ENCODE measurements around the gene GTF3C1.

The GTF3C1 gene

DNA sequence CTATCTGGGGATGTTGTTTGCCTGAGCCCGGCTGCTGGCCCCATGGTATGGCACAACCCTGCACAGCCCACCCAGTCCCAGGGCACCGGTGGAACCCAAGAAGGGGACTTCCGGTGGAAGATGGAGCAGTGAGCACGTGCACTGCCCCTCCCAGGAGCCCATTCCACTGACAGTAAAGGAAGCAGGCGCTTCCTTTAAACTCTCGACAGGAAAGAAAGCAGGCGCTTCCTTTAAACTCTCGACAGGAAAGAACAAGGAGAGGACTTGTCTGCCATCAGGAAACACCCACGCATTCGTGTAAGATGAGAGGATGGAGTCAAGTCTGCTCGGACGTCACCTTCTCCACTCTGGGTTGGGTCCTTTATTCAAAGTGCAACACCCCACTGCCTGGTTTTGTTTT is 94.0 kb downstream of the GTF3C1 start:
- H3K27ac ChIP-seq (ENCODE audit: low read depth, low read length, severe bottlenecking) = no peak overlapping the region
- no peak overlapping the region for H3K4me3 ChIP-seq (ENCODE audit: extremely low read depth, insufficient read depth, low read length, poor library complexity, severe bottlenecking)
- H3K36me3 ChIP-seq (ENCODE audit: control insufficient read depth, insufficient read depth, low read length) = peaks cover 13% of the 10 kb centered on the region
- 69 to 92% methylated on average over 8 to 11 of the region's 12 CpGs for WGBS, 2 experiments (ENCODE audit: insufficient coverage in 2 of 2)
- peaks cover 3% of the 10 kb centered on the region for H3K4me1 ChIP-seq (ENCODE audit: control insufficient read depth, insufficient read depth, low read length, poor library complexity, severe bottlenecking)
- no peaks in the 10 kb centered on the region for H3K9me3 ChIP-seq (ENCODE audit: control insufficient read depth, low read length)

DNA sequence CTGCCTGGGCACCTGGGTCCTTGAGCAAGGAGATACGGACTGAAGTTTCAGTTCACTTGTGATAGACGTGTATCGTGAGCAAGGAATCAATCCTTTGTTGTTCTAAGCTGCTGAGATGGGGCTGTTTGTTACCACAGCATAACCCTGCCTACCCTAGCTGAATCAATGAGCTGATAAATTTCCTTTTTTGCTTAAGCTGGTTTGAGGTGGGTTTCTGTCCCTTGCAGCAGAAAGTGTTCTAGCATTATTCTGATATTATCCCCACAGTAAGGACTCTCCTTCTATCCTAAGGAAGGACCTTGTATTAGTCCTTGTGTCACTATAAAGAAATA is 96.3 kb downstream of the GTF3C1 start:
- H3K4me3 ChIP-seq (ENCODE audit: extremely low read depth, insufficient read depth, low read length, poor library complexity, severe bottlenecking) = no peak overlapping the region
- no peaks in the 10 kb centered on the region for H3K9me3 ChIP-seq (ENCODE audit: control insufficient read depth, low read length)
- H3K36me3 ChIP-seq (ENCODE audit: control insufficient read depth, insufficient read depth, low read length) = peaks cover 2% of the 10 kb centered on the region
- H3K27ac ChIP-seq (ENCODE audit: low read depth, low read length, severe bottlenecking) = no peak overlapping the region
- 90 to 100% methylated on average over 3 of the region's 3 CpGs for WGBS, 2 experiments (ENCODE audit: insufficient coverage in 2 of 2)
- H3K4me1 ChIP-seq (ENCODE audit: control insufficient read depth, insufficient read depth, low read length, poor library complexity, severe bottlenecking) = peaks cover 6% of the 10 kb centered on the region

DNA sequence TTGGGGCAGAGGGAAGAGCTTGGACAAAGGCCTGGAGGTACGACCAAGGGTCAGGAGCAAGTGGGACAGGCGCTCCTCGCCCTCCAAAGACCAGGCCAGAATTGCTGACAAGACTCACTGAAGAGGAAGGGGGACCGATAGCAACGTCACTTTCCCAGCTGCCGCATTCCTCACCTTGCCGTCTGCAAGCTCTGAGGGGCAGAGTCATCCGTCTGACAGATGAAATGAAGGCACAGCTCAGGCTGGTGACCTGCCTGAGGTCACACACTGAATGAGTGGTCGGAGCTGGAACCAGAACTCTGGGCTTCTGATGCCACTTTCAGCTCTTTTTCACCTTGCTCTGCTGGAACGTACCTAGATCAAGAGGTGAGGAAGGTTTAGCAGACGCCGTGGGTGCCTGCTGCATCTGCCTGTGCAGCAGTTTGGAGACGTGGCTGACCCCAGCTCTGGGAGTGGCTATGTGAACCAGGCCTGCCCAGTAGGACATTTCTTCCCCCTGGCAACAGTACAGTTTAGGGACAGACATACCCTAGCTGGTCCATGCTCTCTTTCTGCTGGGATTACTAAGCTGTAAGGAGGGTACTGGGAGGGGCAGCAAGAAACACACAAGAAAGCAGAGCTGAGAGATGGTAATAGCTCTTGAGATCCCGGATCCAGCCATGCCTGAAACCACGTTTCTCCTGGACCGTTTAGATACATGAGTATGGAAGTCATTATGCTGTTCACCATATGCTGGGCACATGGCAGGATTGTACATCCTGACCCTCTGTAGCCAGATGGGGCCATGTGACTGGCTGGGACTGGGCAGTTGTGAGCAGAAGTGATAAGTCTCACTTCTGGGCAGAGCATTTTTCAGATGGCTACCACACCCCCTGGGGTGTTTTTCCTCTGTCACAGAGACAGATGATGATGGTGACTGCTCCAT is 96.9 kb downstream of the GTF3C1 start:
- Histone ChIP-seq H3K36me3 (ENCODE audit: control insufficient read depth, insufficient read depth, low read length) (no peaks in the 10 kb centered on the region), H3K4me3 (ENCODE audit: extremely low read depth, insufficient read depth, low read length, poor library complexity, severe bottlenecking) (no peak overlapping the region), H3K4me1 (ENCODE audit: control insufficient read depth, insufficient read depth, low read length, poor library complexity, severe bottlenecking) (peaks cover 6% of the 10 kb centered on the region), H3K9me3 (ENCODE audit: control insufficient read depth, low read length) (no peaks in the 10 kb centered on the region), H3K27ac (ENCODE audit: low read depth, low read length, severe bottlenecking) (no peak overlapping the region)
- WGBS, 2 experiments (ENCODE audit: insufficient coverage in 2 of 2) = 83 to 85% methylated on average over 15 to 16 of the region's 16 CpGs

DNA sequence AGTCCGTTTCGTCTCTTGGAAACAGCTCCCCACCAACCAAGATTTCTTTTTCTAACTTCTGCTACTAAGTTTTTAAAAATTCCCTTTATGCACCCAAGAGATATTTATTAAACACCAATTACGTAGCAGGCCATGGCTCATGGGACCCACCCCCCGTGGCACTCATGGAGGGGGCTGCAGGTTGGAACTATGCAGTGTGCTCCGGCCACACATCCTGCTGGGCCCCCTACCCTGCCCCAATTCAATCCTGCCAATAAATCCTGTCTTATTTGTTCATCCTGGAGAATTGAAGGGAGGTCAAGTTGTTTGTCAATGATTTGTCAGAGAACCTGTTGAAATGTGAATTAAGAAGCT is 99.5 kb downstream of the GTF3C1 start:
- no peak overlapping the region for H3K4me3 ChIP-seq (ENCODE audit: extremely low read depth, insufficient read depth, low read length, poor library complexity, severe bottlenecking)
- peaks cover 1% of the 10 kb centered on the region for H3K9me3 ChIP-seq (ENCODE audit: control insufficient read depth, low read length)
- WGBS, 2 experiments (ENCODE audit: insufficient coverage in 2 of 2) = 66 to 73% methylated on average over 2 to 4 of the region's 5 CpGs
- H3K27ac ChIP-seq (ENCODE audit: low read depth, low read length, severe bottlenecking) = no peak overlapping the region
- no peaks in the 10 kb centered on the region for H3K36me3 ChIP-seq (ENCODE audit: control insufficient read depth, insufficient read depth, low read length)
- H3K4me1 ChIP-seq (ENCODE audit: control insufficient read depth, insufficient read depth, low read length, poor library complexity, severe bottlenecking) = peaks cover 3% of the 10 kb centered on the region

DNA sequence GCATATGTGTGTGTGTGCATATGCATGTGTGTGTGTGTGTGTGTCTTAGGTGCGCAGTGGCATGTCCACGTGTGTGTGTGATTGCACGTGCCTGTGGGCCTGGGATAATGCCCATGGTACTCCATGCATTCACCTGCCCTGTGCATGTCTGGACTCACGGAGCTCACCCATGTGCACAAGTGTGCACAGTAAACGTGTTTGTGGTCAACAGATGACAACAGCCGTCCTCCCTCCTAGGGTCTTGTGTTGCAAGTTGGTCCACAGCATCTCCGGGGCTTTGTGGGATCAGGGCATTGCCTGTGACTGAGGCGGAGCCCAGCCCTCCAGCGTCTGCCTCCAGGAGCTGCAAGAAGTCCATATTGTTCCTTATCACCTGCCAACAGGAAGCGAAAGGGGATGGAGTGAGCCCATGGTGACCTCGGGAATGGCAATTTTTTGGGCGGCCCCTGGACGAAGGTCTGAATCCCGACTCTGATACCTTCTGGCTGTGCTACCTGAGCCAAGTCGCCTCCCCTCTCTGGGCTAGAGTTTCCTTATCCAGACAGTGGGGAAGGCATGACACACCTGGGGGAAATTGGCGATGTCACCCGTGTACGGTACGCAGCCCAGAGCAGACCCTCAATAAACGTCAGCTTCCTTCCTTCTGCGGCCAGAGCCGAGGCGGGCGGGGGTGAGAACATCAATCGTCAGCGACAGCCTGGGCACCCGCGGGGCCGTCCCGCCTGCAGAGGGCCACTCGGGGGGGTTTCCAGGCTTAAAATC is 100.1 kb downstream of the GTF3C1 start:
- Histone ChIP-seq H3K4me1 (ENCODE audit: control insufficient read depth, insufficient read depth, low read length, poor library complexity, severe bottlenecking) (peaks cover 3% of the 10 kb centered on the region), H3K4me3 (ENCODE audit: extremely low read depth, insufficient read depth, low read length, poor library complexity, severe bottlenecking) (no peak overlapping the region), H3K36me3 (ENCODE audit: control insufficient read depth, insufficient read depth, low read length) (no peaks in the 10 kb centered on the region), H3K27ac (ENCODE audit: low read depth, low read length, severe bottlenecking) (no peak overlapping the region), H3K9me3 (ENCODE audit: control insufficient read depth, low read length) (peaks cover 7% of the 10 kb centered on the region)
- 80 to 82% methylated on average over 27 to 31 of the region's 31 CpGs for WGBS, 2 experiments (ENCODE audit: insufficient coverage in 2 of 2)

DNA sequence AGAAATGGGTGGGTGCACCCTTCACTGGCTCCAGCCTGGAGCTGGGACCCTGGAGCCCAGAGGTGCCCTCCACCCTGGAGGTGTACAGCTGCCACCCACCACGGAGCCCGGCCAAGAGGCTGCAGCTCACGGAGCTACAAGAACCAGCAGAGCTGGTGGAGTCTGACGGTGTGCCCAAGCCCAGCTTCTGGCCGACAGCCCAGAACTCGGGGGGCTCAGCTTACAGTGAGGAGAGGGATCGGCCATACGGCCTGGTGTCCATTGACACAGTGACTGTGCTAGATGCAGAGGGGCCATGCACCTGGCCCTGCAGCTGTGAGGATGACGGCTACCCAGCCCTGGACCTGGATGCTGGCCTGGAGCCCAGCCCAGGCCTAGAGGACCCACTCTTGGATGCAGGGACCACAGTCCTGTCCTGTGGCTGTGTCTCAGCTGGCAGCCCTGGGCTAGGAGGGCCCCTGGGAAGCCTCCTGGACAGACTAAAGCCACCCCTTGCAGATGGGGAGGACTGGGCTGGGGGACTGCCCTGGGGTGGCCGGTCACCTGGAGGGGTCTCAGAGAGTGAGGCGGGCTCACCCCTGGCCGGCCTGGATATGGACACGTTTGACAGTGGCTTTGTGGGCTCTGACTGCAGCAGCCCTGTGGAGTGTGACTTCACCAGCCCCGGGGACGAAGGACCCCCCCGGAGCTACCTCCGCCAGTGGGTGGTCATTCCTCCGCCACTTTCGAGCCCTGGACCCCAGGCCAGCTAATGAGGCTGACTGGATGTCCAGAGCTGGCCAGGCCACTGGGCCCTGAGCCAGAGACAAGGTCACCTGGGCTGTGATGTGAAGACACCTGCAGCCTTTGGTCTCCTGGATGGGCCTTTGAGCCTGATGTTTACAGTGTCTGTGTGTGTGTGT is 100.9 kb downstream of the GTF3C1 start:
- 88 to 90% methylated on average over 19 of the region's 19 CpGs for WGBS, 2 experiments (ENCODE audit: insufficient coverage in 2 of 2)
- Histone ChIP-seq H3K27ac (ENCODE audit: low read depth, low read length, severe bottlenecking) (no peak overlapping the region), H3K9me3 (ENCODE audit: control insufficient read depth, low read length) (peaks cover 12% of the 10 kb centered on the region), H3K36me3 (ENCODE audit: control insufficient read depth, insufficient read depth, low read length) (no peaks in the 10 kb centered on the region), H3K4me1 (ENCODE audit: control insufficient read depth, insufficient read depth, low read length, poor library complexity, severe bottlenecking) (peaks cover 3% of the 10 kb centered on the region), H3K4me3 (ENCODE audit: extremely low read depth, insufficient read depth, low read length, poor library complexity, severe bottlenecking) (no peak overlapping the region)

DNA sequence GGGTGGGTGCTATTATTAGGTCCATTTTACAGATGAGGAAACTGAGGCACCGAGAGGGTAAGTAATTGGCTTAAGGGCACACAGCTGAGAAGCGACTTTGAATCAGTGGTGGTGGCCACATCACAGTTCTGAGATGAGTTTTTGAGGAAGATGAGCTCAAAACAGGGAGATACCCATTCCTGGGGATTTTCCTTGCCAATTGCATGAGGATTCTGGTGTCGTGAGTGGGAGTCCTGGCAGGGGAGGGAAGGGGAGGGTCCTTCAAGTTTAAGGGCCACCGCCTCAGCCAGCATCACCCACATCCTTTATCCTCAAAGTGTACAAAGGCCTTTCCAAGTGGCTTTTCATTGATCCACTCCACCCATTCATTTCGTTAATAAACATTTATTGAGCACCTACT is 102.4 kb downstream of the GTF3C1 start:
- H3K27ac ChIP-seq (ENCODE audit: low read depth, low read length, severe bottlenecking) = no peak overlapping the region
- 95 to 100% methylated on average over 3 to 4 of the region's 5 CpGs for WGBS, 2 experiments (ENCODE audit: insufficient coverage in 2 of 2)
- no peak overlapping the region for H3K4me3 ChIP-seq (ENCODE audit: extremely low read depth, insufficient read depth, low read length, poor library complexity, severe bottlenecking)

DNA sequence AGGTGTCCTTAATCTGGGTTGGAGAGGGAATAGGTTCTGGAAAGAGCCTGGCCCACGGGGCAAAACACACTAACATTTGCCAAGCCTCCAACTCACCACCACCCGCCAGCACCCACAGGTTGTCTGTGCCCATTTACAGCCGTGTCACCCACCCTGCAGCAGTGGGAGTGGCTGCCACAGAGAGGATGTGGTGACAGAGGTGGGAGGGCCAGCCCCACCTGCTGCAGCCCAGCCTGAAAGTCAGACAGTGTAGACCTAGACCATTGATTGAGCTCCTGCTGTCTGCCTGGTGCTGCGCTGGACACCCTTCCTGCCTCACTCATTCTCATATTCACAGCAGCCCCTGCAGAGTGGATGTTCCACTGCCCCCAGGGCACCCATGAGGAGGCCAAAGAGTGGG is 103.0 kb downstream of the GTF3C1 start:
- H3K4me3 ChIP-seq (ENCODE audit: extremely low read depth, insufficient read depth, low read length, poor library complexity, severe bottlenecking) = no peak overlapping the region
- no peak overlapping the region for H3K27ac ChIP-seq (ENCODE audit: low read depth, low read length, severe bottlenecking)
- WGBS, 2 experiments (ENCODE audit: insufficient coverage in 2 of 2) = no CpG with 5 or more reads among the region's 4 CpGs
- H3K36me3 ChIP-seq (ENCODE audit: control insufficient read depth, insufficient read depth, low read length) = no peaks in the 10 kb centered on the region
- H3K9me3 ChIP-seq (ENCODE audit: control insufficient read depth, low read length) = peaks cover 12% of the 10 kb centered on the region
- H3K4me1 ChIP-seq (ENCODE audit: control insufficient read depth, insufficient read depth, low read length, poor library complexity, severe bottlenecking) = peaks cover 3% of the 10 kb centered on the region

More for the DNA sequence above, 102.4 kb downstream of the GTF3C1 start:
- Histone ChIP-seq H3K4me1 (ENCODE audit: control insufficient read depth, insufficient read depth, low read length, poor library complexity, severe bottlenecking) (peaks cover 3% of the 10 kb centered on the region), H3K9me3 (ENCODE audit: control insufficient read depth, low read length) (peaks cover 12% of the 10 kb centered on the region), H3K36me3 (ENCODE audit: control insufficient read depth, insufficient read depth, low read length) (no peaks in the 10 kb centered on the region)

DNA sequence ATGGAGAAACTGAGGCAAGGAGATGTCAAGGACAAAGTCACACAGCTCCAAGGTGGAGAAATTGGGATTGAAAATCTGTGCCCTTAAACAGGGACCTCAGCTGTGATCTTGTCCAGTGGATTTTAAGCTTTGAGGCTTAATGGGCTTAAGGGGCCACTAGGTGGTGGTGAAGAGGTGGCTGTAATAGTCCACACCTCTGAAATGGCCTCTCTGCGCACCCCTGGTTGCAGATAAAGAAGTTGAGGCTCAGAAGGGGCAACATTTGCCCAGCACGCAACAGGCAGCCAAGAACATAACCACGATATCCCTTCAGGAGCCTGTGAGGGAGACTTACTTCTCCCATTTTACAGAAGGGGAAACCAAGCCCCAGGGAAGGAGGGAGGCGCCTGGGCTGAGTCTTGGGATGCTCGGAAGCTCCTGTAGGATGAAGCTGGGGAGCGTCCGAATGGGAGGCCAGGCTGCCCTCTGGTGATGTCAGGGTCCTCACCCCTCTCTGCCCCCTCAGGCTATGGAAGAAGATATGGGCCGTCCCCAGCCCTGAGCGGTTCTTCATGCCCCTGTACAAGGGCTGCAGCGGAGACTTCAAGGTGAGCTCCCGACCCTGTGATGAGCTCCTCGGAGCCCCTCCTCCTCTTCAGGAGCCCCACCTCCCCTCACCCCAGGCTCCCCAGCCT is 104.1 kb downstream of the GTF3C1 start:
- H3K9me3 ChIP-seq (ENCODE audit: control insufficient read depth, low read length) = peaks cover 12% of the 10 kb centered on the region
- peaks cover 3% of the 10 kb centered on the region for H3K4me1 ChIP-seq (ENCODE audit: control insufficient read depth, insufficient read depth, low read length, poor library complexity, severe bottlenecking)
- no peak overlapping the region for H3K27ac ChIP-seq (ENCODE audit: low read depth, low read length, severe bottlenecking)
- WGBS, 2 experiments (ENCODE audit: insufficient coverage in 2 of 2) = 90 to 92% methylated on average over 7 to 8 of the region's 12 CpGs
- H3K36me3 ChIP-seq (ENCODE audit: control insufficient read depth, insufficient read depth, low read length) = no peaks in the 10 kb centered on the region
- H3K4me3 ChIP-seq (ENCODE audit: extremely low read depth, insufficient read depth, low read length, poor library complexity, severe bottlenecking) = no peak overlapping the region

DNA sequence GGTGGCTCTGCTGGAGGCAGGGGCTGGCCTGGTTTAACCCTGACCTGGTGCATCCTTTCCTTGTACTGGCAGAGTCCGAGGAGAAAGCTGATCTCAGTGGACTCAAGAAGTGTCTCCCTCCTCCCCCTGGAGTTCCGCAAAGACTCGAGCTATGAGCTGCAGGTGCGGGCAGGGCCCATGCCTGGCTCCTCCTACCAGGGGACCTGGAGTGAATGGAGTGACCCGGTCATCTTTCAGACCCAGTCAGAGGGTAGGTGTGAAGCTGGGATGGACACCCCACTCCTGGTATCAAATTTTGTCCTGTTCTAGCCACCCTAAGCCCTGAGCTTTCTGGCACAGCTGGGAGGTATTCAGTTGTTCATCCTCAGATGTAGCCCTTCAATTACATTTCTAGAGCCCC is 105.2 kb downstream of the GTF3C1 start:
- no peak overlapping the region for H3K27ac ChIP-seq (ENCODE audit: low read depth, low read length, severe bottlenecking)
- WGBS, 2 experiments (ENCODE audit: insufficient coverage in 2 of 2) = 95 to 96% methylated on average over 4 to 5 of the region's 5 CpGs
- peaks cover 12% of the 10 kb centered on the region for H3K9me3 ChIP-seq (ENCODE audit: control insufficient read depth, low read length)
- no peaks in the 10 kb centered on the region for H3K4me1 ChIP-seq (ENCODE audit: control insufficient read depth, insufficient read depth, low read length, poor library complexity, severe bottlenecking)
- H3K36me3 ChIP-seq (ENCODE audit: control insufficient read depth, insufficient read depth, low read length) = no peaks in the 10 kb centered on the region
- H3K4me3 ChIP-seq (ENCODE audit: extremely low read depth, insufficient read depth, low read length, poor library complexity, severe bottlenecking) = no peak overlapping the region

Data from mesodermal cell (in vitro differentiated cells).